HepG2 (cell line): Measurements from ENCODE around the gene RICTOR.

Experiments
- CERS6 ChIP-seq: sonication (generic); formaldehyde crosslinking; IDR thresholded peaks from 2 replicates; pipeline ENCODE4 v1.5.0; 2020; ENCODE audit warnings: missing genetic modification reagents
- ERF ChIP-seq: IDR thresholded peaks from 2 replicates; pipeline ENCODE4 v1.6.1; 2018; ENCODE audit warnings: missing biosample characterization, missing genetic modification reagents
- GPBP1L1 ChIP-seq: sonication (generic); formaldehyde crosslinking; IDR thresholded peaks from 2 replicates; pipeline ENCODE4 v1.5.0; 2020; ENCODE audit warnings: mild to moderate bottlenecking, missing genetic modification reagents
- KDM1A ChIP-seq: IDR thresholded peaks from 2 replicates; pipeline ENCODE4 v1.6.1; 2016; ENCODE audit warnings: missing compliant biosample characterization
- MYC ChIP-seq: sonication (generic); formaldehyde crosslinking; IDR thresholded peaks from 2 replicates; pipeline ENCODE4 v1.9.0; 2021; ENCODE audit warnings: missing genetic modification reagents, borderline replicate concordance
- POLR2A ChIP-seq, 2 experiments: IDR thresholded peaks; 2 replicates each; pipeline ENCODE4 v1.6.1; 2011; ENCODE audit warnings: low read depth in 2 of 2, low read length in 2 of 2, mild to moderate bottlenecking in 1 of 2, moderate library complexity in 1 of 2; ENCODE audit not compliant: insufficient read depth in 1 of 2
- PRDM10 ChIP-seq: sonication (generic); formaldehyde crosslinking; IDR thresholded peaks from 2 replicates; pipeline ENCODE4 v1.4.0; 2020; ENCODE audit warnings: low read depth, missing genetic modification reagents
- RAD21 ChIP-seq: fragments of 450-650 bp; formaldehyde crosslinking; IDR thresholded peaks from 2 replicates; pipeline ENCODE4 v1.5.0; 2020; ENCODE audit warnings: mild to moderate bottlenecking
- SALL1 ChIP-seq: sonication (generic); formaldehyde crosslinking; IDR thresholded peaks from 2 replicates; pipeline ENCODE4 v1.8.0; 2022; ENCODE audit warnings: mild to moderate bottlenecking, missing genetic modification reagents
- TFDP1 ChIP-seq: IDR thresholded peaks from 2 replicates; pipeline ENCODE4 v1.6.1; 2016; ENCODE audit warnings: missing compliant biosample characterization, missing genetic modification reagents, borderline replicate concordance
- ZNF3 ChIP-seq: IDR thresholded peaks from 2 replicates; pipeline ENCODE4 v1.7.0; 2017; ENCODE audit warnings: inconsistent platforms
- ZNF513 ChIP-seq: sonication (generic); formaldehyde crosslinking; conservative IDR thresholded peaks from 2 replicates; pipeline ENCODE4 v1.5.0; 2020; ENCODE audit warnings: missing genetic modification reagents

- no peak for TF ChIP-seq MYC (CRISPR knock-in tag)
- no peak for TF ChIP-seq CERS6 (CRISPR knock-in tag)
- TF ChIP-seq ZNF3 (CRISPR knock-in tag), result no peak
- TF ChIP-seq PRDM10 (CRISPR knock-in tag), result no peak
- no peak for TF ChIP-seq POLR2A (IDR thresholded peaks at IDR 0.05; ENCODE audit: insufficient read depth in 1 of 2, low read depth in 2 of 2, low read length in 2 of 2)
- no peak for TF ChIP-seq KDM1A
- TF ChIP-seq TFDP1, result no peak
- no peak for TF ChIP-seq GPBP1L1 (CRISPR knock-in tag)
- TF ChIP-seq SALL1, result no peak
- TF ChIP-seq ERF (CRISPR knock-in tag), result no peak
- TF ChIP-seq ZNF513 (CRISPR knock-in tag), result no peak
- TF ChIP-seq RAD21 (CRISPR knock-in tag), result no peak
These were observed 72.5 kb downstream of the RICTOR start for GRCh38 chr5:39001683-39002082.
